Panc1 (cell line): ENCODE results near the gene HIGD1A. TPM values are rescaled to one million over a fixed set of nuclear protein-coding genes. Genes with fewer than 3 reads are reported as not detected.
A peak's percentile ranks its signal among the peaks of the same experiment; 100 is the strongest.

ENCODE experiments used
- ATAC-seq: fragments of 200-7000 bp; cut with Tn5 transposase; 2 replicates; pipeline ENCODE4 v1.9.1; 2020; ENCODE audit warnings: mild to moderate bottlenecking, moderate library complexity
- BruUV-seq: library from RNA; stranded (reverse); fragments of 400-500 nt; replicated peaks from 2 replicates; lab custom pipeline; 2021; lab: Mats Ljungman, UMichigan
- CTCF ChIA-PET: fragments of 300-600 bp; sonication (Branson Sonifier 250); formaldehyde crosslinking; loops from one replicate; lab custom pipeline; 2022; ENCODE audit warnings: antibody characterized with exemption; lab: Charles Lee
- POLR2A ChIA-PET: fragments of 300-600 bp; sonication (Branson Sonifier 250); formaldehyde crosslinking; loops from one replicate; lab custom pipeline; 2022; ENCODE audit warnings: antibody characterized with exemption; lab: Charles Lee
- DNase-seq: peaks from one replicate; pipeline ENCODE4 v3.0.0-alpha.2; 2010; ENCODE audit warnings: low read depth, low spot score
- H3K27ac ChIP-seq: 2 replicates; pipeline ENCODE4 v1.5.1; 2011; ENCODE audit warnings: mild to moderate bottlenecking, low read length, inconsistent platforms
- H3K27me3 ChIP-seq: fragments of 200-500 bp; sonication (Bioruptor generic); 2 replicates; pipeline ENCODE4 v1.6.0; 2014; ENCODE audit warnings: low read length, inconsistent platforms; ENCODE audit not compliant: control insufficient read depth, insufficient read depth
- H3K36me3 ChIP-seq: fragments of 200-500 bp; sonication (Bioruptor generic); 2 replicates; pipeline ENCODE4 v1.5.1; 2014; ENCODE audit warnings: inconsistent platforms, mild to moderate bottlenecking, low read length, moderate library complexity; ENCODE audit not compliant: control insufficient read depth, insufficient read depth
- H3K4me1 ChIP-seq: 2 replicates; pipeline ENCODE4 v1.5.1; 2011; ENCODE audit warnings: inconsistent platforms, mild to moderate bottlenecking, low read length, moderate library complexity; ENCODE audit not compliant: control insufficient read depth, insufficient read depth
- H3K4me3 ChIP-seq, 2 experiments: 2 replicates each; pipeline ENCODE4 v1.5.1; 2011 to 2012; ENCODE audit warnings: low read depth in 2 of 2, low read length in 2 of 2, mild to moderate bottlenecking in 2 of 2, inconsistent platforms in 1 of 2, moderate library complexity in 1 of 2
- H3K9me3 ChIP-seq: fragments of 200-500 bp; sonication (Bioruptor generic); 2 replicates; pipeline ENCODE4 v1.5.1; 2014; ENCODE audit warnings: low read depth, mild to moderate bottlenecking, inconsistent platforms, low read length, moderate library complexity; ENCODE audit not compliant: control insufficient read depth, insufficient read depth
- CTCF ChIP-seq: fragments of 450-650 bp; IDR thresholded peaks from 2 replicates; pipeline ENCODE4 v1.5.1; 2017; ENCODE audit warnings: mild to moderate bottlenecking
- POLR2AphosphoS5 ChIP-seq: IDR thresholded peaks from 2 replicates; pipeline ENCODE4 v1.6.1; 2012; ENCODE audit warnings: mild to moderate bottlenecking, low read depth, low read length, moderate library complexity
- REST ChIP-seq, 2 experiments: IDR thresholded peaks; 2 replicates each; pipeline ENCODE4 v1.6.1; 2011 to 2012; ENCODE audit warnings: low read depth in 2 of 2, control low read depth in 1 of 2, low read length in 1 of 2, mild to moderate bottlenecking in 1 of 2, moderate library complexity in 1 of 2; ENCODE audit not compliant: insufficient read depth in 1 of 2
- SIN3A ChIP-seq: IDR thresholded peaks from 2 replicates; pipeline ENCODE4 v1.6.1; 2012; ENCODE audit warnings: low read depth, mild to moderate bottlenecking, low read length, moderate library complexity, borderline replicate concordance; ENCODE audit not compliant: insufficient read depth
- TCF7L2 ChIP-seq: IDR thresholded peaks from 2 replicates; pipeline ENCODE4 v1.6.1; 2011; ENCODE audit warnings: mild to moderate bottlenecking, low read depth, low read length, inconsistent platforms
- in situ Hi-C: cut with HindIII; loops from 2 replicates; pipeline ENCODE4 v1.10.0; 2016; ENCODE audit warnings: low sequenced_read_pairs, low pct_unique_long_range_greater_than_20kb
- intact Hi-C: fragments of 100-400 bp; cut with micrococcal nuclease; formaldehyde crosslinking; loops from one replicate; pipeline ENCODE4 v1.10.0; 2022; ENCODE audit not compliant: unreplicated experiment
- total RNA-seq: library from RNA; stranded (reverse); gene quantifications from one replicate; pipeline ENCODE4 v1.2.1, GENCODE V29; 2021; ENCODE audit not compliant: unreplicated experiment

Gene HIGD1A
- total RNA-seq, 1 experiment from 2014 or later: 74.6 TPM

GRCh38 chr3:42790714-42791229 is 13.5 kb downstream of the HIGD1A start:
- ATAC-seq: no peak
- in situ Hi-C loops: no loop called here

GRCh38 chr3:42786631-42787030 is 17.7 kb downstream of the HIGD1A start:
- in situ Hi-C loops: no loop called here
- POLR2A ChIA-PET: no interaction called here

More at GRCh38 chr3:42790714-42791229, 13.5 kb downstream of the HIGD1A start:
- DNase-seq: no peak
- Histone ChIP-seq H3K36me3 (peaks cover 11% of the 10 kb centered on the region; the same call in 1 of the 2 replicates), H3K4me1 (no peaks in the 10 kb centered on the region), H3K27me3 (no peaks in the 10 kb centered on the region), H3K4me3 (no peak overlapping the region), H3K9me3 (no peaks in the 10 kb centered on the region), H3K27ac (no peak overlapping the region)
- TF ChIP-seq POLR2AphosphoS5 (no peak), CTCF (no peak), SIN3A (no peak), REST (IDR thresholded peaks at IDR 0.05; ENCODE audit: insufficient read depth in 1 of 2, low read depth in 2 of 2, low read length in 1 of 2) (no peak), TCF7L2 (no peak)
- ChIA-PET CTCF (no interaction called here), POLR2A (no interaction called here)
- TSS peak; percentile 8 for BruUV-seq
- intact Hi-C loops: no loop called here

More at GRCh38 chr3:42786631-42787030, 17.7 kb downstream of the HIGD1A start:
- DNase-seq (no peak), ATAC-seq (no peak)
- Histone ChIP-seq H3K27ac (no peak overlapping the region), H3K9me3 (no peaks in the 10 kb centered on the region), H3K36me3 (peaks cover 17% of the 10 kb centered on the region), H3K4me3 (no peak overlapping the region), H3K4me1 (no peaks in the 10 kb centered on the region), H3K27me3 (no peaks in the 10 kb centered on the region)
- CTCF ChIA-PET: no interaction called here
- TF ChIP-seq SIN3A (no peak), REST (IDR thresholded peaks at IDR 0.05; ENCODE audit: insufficient read depth in 1 of 2, low read depth in 2 of 2, low read length in 1 of 2) (no peak), POLR2AphosphoS5 (no peak), TCF7L2 (no peak), CTCF (no peak)
- no TSS peak for BruUV-seq
- intact Hi-C loops: no loop called here
